ENCODE data around the gene AGT.

Gene AGT

GRCh38 chr1:230713915-230714764 is at the start of gene AGT:
AGT (minus strand) TSS chr1:230714122; CDS start chr1:230710823, 3,299 bp downstream.
- no peak for DNase-seq (ENCODE audit: low spot score)
- TF ChIP-seq, protein P1, sequence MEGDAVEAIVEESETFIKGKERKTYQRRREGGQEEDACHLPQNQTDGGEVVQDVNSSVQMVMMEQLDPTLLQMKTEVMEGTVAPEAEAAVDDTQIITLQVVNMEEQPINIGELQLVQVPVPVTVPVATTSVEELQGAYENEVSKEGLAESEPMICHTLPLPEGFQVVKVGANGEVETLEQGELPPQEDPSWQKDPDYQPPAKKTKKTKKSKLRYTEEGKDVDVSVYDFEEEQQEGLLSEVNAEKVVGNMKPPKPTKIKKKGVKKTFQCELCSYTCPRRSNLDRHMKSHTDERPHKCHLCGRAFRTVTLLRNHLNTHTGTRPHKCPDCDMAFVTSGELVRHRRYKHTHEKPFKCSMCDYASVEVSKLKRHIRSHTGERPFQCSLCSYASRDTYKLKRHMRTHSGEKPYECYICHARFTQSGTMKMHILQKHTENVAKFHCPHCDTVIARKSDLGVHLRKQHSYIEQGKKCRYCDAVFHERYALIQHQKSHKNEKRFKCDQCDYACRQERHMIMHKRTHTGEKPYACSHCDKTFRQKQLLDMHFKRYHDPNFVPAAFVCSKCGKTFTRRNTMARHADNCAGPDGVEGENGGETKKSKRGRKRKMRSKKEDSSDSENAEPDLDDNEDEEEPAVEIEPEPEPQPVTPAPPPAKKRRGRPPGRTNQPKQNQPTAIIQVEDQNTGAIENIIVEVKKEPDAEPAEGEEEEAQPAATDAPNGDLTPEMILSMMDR (IDR thresholded peaks at IDR 0.05; ENCODE audit: borderline replicate concordance, control extremely low read depth, extremely low read depth, insufficient read depth, missing control alignments), result no peak
- in situ Hi-C loops (cut with MboI; ENCODE audit: low sequenced_read_pairs, unreplicated experiment), result no loop called here

- in situ Hi-C loops (cut with MboI; ENCODE audit: low sequenced_read_pairs, unreplicated experiment), result no loop called here
- no peak for DNase-seq (ENCODE audit: low spot score)
- TF ChIP-seq, protein P1 (IDR thresholded peaks at IDR 0.05; ENCODE audit: borderline replicate concordance, control extremely low read depth, extremely low read depth, insufficient read depth, missing control alignments), result no peak
Observed at GRCh38 chr1:230761443-230762167, 47.7 kb upstream of the AGT start.

GRCh38 chr1:230760360-230760827 is 46.5 kb upstream of the AGT start:
- no peak for DNase-seq (ENCODE audit: low spot score)
- TF ChIP-seq, protein P1 (IDR thresholded peaks at IDR 0.05; ENCODE audit: borderline replicate concordance, control extremely low read depth, extremely low read depth, insufficient read depth, missing control alignments), result no peak
- in situ Hi-C loops (cut with MboI; ENCODE audit: low sequenced_read_pairs, unreplicated experiment), result no loop called here

DNA sequence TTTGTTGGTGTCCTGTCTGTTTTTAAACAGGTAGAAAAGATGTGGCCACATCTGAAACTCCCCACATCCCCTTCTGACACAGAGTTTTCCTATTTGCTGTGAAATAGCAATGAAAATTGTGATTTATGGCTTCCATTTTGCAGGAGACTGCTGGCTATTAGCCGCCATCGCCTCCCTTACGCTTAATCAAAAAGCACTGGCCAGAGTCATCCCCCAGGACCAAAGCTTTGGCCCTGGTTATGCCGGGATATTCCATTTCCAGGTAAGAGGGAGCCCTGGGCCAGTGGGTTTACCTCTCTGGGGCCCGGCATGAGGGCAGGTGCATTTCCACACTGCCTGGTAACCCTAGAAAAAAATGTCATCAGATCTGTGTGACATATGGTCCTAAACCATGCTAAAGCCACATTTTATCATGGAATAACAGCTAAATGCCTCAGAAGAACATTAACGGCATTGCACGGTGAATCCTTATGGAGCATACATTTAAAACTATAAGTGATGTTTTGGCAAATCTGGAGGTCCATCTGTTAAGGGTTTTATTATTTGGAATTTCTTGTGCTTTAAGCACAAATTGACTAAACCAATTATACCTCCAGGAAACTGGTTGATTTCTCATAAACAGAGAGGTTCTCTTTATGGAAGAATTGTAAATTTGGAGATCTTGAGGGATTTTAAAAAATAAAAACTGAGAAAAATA is 45.6 kb upstream of the AGT start:
- TF ChIP-seq, protein P1 (IDR thresholded peaks at IDR 0.05; ENCODE audit: borderline replicate concordance, control extremely low read depth, extremely low read depth, insufficient read depth, missing control alignments), result no peak
- in situ Hi-C loops (cut with MboI; ENCODE audit: low sequenced_read_pairs, unreplicated experiment), result no loop called here
- no peak for DNase-seq (ENCODE audit: low spot score)

DNA sequence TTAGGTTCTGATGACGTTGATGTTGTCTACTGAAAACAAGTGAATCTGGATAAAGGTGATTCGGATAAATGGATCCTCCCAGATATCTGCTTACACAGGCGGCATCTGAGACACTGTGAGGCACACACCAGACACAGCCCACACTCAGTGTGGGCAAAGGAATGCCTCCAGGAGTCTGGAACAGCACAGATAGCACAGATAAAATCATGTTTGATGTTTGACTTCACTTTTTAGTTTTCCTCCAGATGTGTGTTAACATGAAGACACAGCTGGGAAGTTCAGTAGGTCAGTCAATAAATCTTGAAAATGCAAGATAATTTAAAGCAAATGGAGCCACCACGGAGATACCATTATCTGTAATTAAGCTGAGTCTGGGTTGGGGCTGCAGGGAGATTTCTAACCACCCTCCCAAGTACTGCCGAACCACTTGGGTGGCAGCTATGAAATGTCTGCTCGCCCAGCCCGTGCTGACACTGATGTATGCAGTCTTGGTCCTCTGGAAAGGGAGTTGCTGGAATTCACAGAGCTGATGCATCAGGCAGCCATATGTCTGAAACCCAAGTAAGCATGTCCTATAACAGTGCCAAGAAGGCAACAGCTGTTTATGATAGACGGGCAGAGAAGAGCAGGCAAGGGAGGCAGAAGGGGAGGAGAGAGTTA is 44.9 kb upstream of the AGT start:
- TF ChIP-seq, protein P1 (IDR thresholded peaks at IDR 0.05; ENCODE audit: borderline replicate concordance, control extremely low read depth, extremely low read depth, insufficient read depth, missing control alignments), result no peak
- DNase-seq (ENCODE audit: low spot score), result no peak
- in situ Hi-C loops (cut with MboI; ENCODE audit: low sequenced_read_pairs, unreplicated experiment), result no loop called here
